ENCODE data around the gene NOXA1.
"Not testable (repeated sequence)": the region's sequence is repeated elsewhere in the genome, so short reads cannot be mapped to it uniquely, and the experiment has no call there.

NOXA1 gene

GRCh38 chr9:137439158-137439714 is 16.0 kb downstream of the NOXA1 start:
- DNase-seq (ENCODE audit: low read depth in 2 of 2) = no peak

GRCh38 chr9:137441289-137441934 is 18.2 kb downstream of the NOXA1 start, which contains the start of gene ENTPD8:
TSS of gene ENTPD8 (minus strand) at chr9:137441357. CDS start at chr9:137438285, 3,072 bp downstream.
- no peak for DNase-seq (ENCODE audit: low read depth in 2 of 2)

DNA sequence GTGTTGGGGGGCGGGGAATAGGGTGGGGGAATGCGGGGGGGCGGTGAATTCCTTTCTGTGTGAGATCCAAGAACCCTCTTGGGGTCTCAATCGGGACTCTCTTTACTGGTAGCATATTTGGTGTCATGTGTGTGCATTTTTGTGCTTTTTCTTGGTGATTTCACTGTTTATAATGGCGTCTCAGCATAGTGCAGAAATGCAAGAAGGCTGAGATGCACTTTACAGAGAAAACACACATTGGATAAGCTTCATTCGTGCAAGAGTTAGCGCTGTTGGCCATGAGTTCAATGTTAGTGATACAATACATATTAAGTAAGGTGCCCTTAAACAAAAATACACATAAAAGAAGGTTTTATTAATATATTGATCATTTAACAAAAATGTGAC is 18.7 kb downstream of the NOXA1 start:
- no peak for DNase-seq (ENCODE audit: low read depth in 2 of 2)

DNA sequence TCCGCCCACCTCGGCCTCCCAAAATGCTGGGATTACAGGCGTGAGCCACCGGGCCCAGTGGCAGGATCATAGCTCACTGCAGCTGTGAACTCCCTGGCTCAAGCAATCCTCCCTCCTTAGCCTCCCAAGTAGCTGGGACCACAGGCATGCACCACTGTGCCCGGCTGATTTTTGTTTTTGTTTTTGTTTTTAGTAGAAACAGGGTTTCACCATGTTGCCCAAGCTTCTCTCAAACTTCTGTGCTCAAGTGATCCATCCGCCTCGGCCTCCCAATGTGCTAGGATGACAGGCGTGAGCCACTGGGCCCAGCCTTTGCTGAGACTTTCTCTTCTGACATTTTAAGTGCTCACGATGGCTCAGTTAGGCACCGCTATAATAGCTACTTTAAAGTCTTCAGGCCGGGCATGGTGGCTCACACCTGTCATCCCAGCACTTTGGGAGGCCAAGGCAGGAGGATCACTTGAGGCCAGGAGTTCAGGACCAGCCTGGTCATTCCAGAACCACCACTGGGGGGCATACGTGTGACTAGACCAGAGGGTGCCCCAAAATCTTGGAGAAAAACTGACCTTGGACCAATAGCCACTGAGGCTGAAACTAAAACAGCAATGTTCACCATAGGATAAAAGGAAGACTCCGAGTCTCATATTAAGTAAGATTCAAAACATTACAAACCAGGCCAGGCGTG is 21.1 kb downstream of the NOXA1 start:
- no peak for DNase-seq (ENCODE audit: low read depth in 2 of 2)

DNA sequence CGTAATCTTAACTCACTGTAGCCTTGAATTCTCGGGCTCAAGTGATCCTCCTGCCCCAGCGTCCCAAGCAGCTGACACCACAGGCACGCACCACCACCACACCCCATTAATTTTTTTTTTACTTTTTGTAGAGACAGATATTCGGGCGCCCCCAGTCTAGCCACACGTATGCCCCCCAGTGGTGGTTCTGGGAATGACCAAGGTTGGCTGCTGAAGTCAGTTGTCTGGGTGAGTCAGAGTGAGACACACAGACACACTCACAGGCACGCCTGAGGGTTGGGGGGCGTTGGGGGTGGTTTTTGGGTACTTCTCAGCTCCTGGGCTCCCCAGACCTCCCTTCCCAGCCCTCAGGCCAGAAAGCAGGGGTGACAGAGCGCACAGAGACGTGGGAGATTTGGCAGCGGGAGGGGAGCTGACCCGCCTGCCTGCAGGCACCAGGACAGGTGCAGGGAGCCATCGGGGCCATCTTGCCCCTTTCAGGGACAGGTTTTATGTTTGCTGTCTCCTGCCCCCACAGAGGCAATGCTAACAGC is 22.1 kb downstream of the NOXA1 start:
- peak in 1 of 2 experiments; percentile 27 for DNase-seq (ENCODE audit: low read depth in 2 of 2)

- no peak for DNase-seq (ENCODE audit: low read depth in 2 of 2)
These were observed 22.8 kb downstream of the NOXA1 start for GRCh38 chr9:137445930-137446431.

GRCh38 chr9:137446851-137447471 is 23.8 kb downstream of the NOXA1 start:
- peak in 1 of 2 experiments; percentile 18 for DNase-seq (ENCODE audit: low read depth in 2 of 2)

DNA sequence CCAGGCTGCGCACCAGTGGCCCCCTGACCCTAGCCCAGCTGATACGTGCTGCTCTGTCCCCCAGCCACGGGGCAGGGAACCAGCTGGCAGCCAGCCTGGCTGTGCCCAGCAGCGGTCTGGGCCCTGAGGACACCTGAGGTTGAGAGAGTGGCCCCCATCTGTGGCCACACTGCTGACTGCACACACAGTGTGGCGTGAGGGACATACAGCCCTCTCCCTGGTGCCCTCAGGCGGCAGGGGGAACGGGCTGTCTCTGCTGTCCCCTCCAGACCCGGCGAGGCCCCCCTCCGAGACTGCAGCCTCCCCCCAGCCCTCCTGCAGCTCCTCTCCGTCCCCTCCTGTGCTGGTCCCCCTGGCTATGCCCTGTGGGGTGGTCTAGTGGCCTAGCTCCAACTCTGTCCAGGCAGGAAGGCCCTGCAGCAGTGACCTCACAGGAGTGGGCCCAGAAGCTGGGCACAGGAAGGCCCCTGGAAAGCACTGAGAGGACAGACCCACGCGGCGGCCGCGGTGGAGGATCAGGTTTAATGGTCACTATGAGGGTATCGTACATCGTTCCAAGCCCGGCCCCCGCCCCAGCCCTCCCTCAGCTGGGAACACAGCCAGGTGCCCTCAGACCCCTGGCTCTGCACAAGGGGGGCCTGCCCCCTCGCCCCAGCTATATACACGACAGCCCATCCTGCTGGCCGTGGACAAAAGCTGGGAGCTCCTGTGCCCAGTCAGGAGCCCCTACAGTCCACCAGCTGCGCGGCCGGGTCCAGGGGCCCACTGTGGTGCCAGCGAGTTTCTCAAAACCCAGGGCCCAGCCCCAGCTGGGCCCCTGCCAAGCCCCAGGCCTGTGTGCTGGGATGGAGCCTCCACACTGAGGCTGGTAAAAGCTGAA is 24.8 kb downstream of the NOXA1 start:
- DNase-seq (ENCODE audit: low read depth in 2 of 2) = no peak

GRCh38 chr9:137448602-137448962 is 25.4 kb downstream of the NOXA1 start:
- no peak for DNase-seq (ENCODE audit: low read depth in 2 of 2)

GRCh38 chr9:137449081-137449844 is 26.1 kb downstream of the NOXA1 start:
- DNase-seq (ENCODE audit: low read depth in 2 of 2) = no peak

DNA sequence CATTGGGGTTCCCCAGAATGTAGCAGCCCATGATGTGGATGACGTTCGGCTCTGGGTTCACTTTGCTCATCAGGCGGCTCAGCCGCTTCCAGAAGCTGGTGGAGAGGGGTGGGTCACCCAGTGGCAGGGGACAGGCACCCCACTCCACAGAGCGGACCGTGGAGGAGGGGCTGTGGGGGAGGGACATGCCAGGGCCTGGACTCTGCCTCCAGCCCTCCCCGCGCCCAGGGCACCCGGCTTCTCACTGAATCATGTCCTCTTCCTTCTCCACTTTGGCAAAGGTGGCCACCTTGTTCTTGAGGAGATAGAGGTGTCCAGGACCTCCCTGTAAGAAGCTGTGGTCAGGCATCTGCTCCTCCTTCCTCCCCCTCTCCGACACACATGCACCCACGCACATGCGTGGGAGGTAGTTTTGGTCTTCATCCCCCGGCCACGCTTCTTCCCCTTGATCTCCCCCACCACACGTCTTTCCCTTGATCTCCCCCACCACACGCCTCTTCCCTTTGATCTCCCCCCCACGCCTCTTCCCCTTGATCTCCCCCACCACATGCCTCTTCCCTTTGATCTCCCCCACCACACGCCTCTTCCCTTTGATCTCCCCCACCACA is 26.8 kb downstream of the NOXA1 start:
- no peak for DNase-seq (ENCODE audit: low read depth in 2 of 2)

- DNase-seq (ENCODE audit: low read depth in 2 of 2) = not testable (repeated sequence)
These were observed 27.5 kb downstream of the NOXA1 start for GRCh38 chr9:137450539-137451222.

DNA sequence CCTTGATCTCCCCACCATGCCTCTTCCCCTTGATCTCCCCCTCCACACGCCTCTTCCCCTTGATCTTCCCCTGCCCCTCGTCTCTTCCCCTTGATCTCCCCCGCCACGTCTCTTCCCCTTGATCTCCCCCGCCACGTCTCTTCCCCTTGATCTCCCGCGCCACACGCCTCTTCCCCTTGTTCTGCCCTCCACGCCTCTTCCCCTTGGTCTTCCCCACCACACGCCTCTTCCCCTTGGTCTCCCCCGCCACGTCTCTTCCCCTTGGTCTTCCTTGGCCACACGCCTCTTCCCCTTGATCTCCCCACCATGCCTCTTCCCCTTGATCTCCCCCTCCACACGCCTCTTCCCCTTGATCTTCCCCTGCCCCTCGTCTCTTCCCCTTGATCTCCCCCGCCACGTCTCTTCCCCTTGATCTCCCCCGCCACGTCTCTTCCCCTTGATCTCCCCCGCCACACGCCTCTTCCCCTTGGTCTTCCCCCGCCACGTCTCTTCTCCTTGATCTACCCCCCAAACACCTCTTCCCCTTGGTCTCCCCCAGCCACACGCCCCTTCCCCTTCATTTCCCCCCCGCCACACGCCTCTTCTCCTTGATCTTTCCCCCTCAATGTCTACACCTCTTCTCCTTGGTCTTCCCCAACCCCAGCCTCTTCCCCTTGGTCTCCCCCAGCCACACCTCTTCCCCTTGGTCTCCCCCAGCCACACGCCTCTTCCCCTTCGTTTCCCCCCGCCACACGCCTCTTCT is 28.2 kb downstream of the NOXA1 start:
- not testable (repeated sequence) for DNase-seq (ENCODE audit: low read depth in 2 of 2)

GRCh38 chr9:137452006-137452760 is 29.0 kb downstream of the NOXA1 start:
- no peak for DNase-seq (ENCODE audit: low read depth in 2 of 2)

DNA sequence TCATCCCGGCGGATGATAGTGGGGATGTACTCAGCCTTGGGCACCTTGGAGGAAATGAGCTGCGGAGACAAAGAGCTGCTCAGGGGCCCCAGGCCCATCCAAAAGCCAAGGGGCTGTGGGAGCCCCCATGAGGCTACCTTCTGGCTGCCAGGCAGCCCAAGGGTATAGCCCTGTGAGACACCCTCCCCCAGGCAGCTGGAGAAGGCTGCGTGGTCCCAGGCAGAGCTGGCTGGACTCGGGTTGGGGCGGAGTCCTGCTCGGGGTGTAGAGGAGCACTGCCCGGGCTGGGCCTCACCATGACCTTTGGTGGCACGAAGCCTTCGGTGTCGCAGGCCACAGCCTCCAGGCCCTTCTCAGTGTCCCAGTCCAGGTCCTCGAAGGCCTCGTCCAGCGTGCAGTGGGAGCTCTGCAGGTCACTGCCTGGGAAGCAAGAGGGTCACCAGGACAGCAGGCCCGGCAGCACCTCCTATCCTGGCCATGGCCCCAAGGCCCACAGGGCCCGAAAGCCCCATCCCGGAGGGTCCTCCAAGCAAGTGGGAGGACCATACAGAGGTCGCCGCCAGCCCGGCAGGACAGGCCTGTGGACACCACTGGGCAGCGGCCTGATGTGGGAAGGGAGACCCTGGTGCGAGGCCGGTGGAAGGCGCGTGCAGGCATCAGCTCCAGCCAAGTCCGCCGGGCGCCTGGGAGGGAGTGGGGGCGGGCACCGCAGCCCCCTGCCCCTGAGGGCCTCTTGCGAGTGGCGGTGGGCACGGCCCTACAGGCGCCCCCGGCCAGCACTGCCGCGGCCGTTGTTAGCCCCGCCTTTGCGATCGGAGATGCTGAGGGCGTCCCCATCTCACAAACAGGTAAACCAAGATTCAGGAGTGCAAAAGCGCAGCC is 29.8 kb downstream of the NOXA1 start:
- DNase-seq (ENCODE audit: low read depth in 2 of 2) = no peak

GRCh38 chr9:137453643-137454081 is 30.5 kb downstream of the NOXA1 start:
- peak; percentile 57 to 63 for DNase-seq (ENCODE audit: low read depth in 2 of 2)

DNA sequence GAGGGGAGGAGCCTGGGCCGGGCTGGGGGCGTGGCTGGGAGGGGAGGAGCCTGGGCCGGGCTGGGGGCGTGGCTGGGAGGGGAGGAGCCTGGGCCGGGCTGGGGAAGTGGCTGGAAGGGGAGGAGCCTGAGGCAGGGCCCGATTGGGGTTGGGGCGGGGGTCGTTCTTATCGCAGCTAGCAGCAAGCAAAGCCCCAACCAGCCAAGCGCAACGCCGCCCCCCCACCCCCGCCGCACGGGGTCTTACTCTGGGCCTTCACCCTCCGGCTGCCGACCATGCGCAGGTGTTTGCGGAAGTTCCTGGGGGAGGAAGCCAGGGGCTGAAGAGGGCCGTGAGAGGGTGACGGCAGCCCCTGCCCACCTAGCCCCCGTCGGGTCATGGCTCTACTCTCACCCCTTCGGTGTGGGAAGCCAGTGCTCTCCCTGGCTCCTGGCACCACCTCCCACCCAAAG is 31.0 kb downstream of the NOXA1 start:
- DNase-seq (ENCODE audit: low read depth in 2 of 2) = no peak

All from fibroblast of skin of left biceps (primary cell).